Bronchial epithelial cell (primary cell): ENCODE data around the gene ATRN. TPM values are rescaled to one million over a fixed set of nuclear protein-coding genes. Genes with fewer than 3 reads are reported as not detected.

Experiments
- DNase-seq: peaks from one replicate; pipeline ENCODE4 v3.0.0-alpha.2; 2010; ENCODE audit warnings: low read depth
- FAIRE-seq: peaks from 2 replicates; lab custom pipeline; 2011; peaks lifted over from hg19 to GRCh38; lab: Jason Lieb, UNC
- H3K27me3 ChIP-seq: 2 replicates; pipeline ENCODE4 v1.5.1; 2011; ENCODE audit warnings: low read length; ENCODE audit not compliant: control insufficient read depth, insufficient read depth
- H3K36me3 ChIP-seq: 2 replicates; pipeline ENCODE4 v1.5.1; 2011; ENCODE audit warnings: low read length; ENCODE audit not compliant: control insufficient read depth, insufficient read depth
- H3K4me3 ChIP-seq: 2 replicates; pipeline ENCODE4 v1.5.1; 2011; ENCODE audit warnings: mild to moderate bottlenecking, low read depth, low read length, control low read depth
- CTCF ChIP-seq: IDR thresholded peaks from 2 replicates; pipeline ENCODE4 v1.5.1; 2011; ENCODE audit warnings: mild to moderate bottlenecking, moderate library complexity, low read length, control low read depth, inconsistent platforms; ENCODE audit not compliant: insufficient read depth, severe bottlenecking
- total RNA-seq: library from RNA; depleted of rRNA; stranded (reverse); fragments of >200 nt; gene quantifications from 2 replicates; pipeline ENCODE4 v1.2.1, GENCODE V29; 2014

Gene ATRN
- total RNA-seq, 1 donor from 2014 or later = 50.0 TPM

DNA sequence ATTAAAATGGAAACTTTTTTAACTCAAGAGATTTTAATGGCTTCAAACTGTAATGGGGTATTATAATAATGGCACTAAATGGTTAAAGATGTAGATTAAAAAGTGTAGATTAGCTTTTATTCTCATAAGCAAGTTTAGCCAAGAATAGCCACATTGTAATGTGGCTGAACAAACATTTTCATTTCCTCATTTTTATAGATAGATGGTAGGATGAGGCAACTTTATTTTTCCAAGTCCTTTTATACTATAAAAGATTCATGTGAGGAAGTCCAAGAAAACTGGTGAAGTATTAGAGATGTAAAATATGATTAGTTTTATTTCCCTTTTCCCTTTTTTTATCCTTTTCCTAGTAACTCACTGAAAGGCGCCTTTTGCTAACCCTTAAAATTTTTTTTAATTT is 88.8 kb downstream of the ATRN start:
- FAIRE-seq (no peak), DNase-seq (no peak)
- no peak overlapping the region for H3K4me3 ChIP-seq
- no peaks in the 10 kb centered on the region for H3K27me3 ChIP-seq
- H3K36me3 ChIP-seq = peaks cover 6% of the 10 kb centered on the region
- TF ChIP-seq CTCF = no peak

DNA sequence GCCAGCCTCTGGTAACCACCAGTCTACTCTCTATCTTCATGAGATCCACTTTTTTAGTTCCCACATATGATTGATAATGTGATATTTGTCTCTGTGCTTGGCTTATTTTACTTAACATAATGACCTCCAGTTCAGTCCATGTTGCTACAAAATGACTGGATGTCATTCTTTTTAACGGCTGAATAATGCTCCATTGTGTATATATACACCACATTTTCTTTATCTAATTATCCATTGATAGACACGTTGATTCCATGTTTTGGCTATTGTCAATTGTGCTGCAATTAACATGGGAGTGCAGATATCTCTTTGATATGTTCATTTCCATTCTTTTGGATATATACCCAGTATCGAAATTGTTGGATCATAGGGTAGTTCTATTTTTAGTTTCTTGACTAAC is 89.3 kb downstream of the ATRN start:
- Histone ChIP-seq H3K36me3 (peaks cover 7% of the 10 kb centered on the region), H3K27me3 (no peaks in the 10 kb centered on the region), H3K4me3 (no peak overlapping the region)
- FAIRE-seq = no peak
- DNase-seq = no peak
- no peak for TF ChIP-seq CTCF

DNA sequence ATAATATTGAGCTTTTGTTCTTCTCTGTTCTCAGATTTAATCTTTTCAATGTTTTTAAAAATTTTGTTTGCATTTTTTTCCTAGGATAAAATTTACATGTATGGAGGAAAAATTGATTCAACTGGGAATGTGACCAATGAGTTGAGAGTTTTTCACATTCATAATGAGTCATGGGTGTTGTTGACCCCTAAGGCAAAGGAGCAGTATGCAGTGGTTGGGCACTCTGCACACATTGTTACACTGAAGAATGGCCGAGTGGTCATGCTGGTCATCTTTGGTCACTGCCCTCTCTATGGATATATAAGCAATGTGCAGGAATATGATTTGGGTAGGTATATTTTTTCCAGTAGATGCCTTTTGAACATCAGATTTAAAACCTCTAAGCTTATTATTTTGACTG is 89.8 kb downstream of the ATRN start:
- H3K27me3 ChIP-seq = no peaks in the 10 kb centered on the region
- H3K4me3 ChIP-seq = no peak overlapping the region
- peaks cover 7% of the 10 kb centered on the region for H3K36me3 ChIP-seq
- DNase-seq (peak; percentile 22), FAIRE-seq (no peak)
- no peak for TF ChIP-seq CTCF

GRCh38 chr20:3563133-3563532 is 92.3 kb downstream of the ATRN start:
- Histone ChIP-seq H3K36me3 (peaks cover 7% of the 10 kb centered on the region), H3K27me3 (no peaks in the 10 kb centered on the region), H3K4me3 (no peak overlapping the region)
- DNase-seq (no peak), FAIRE-seq (no peak)
- TF ChIP-seq CTCF = no peak

- H3K4me3 ChIP-seq = no peak overlapping the region
- no peaks in the 10 kb centered on the region for H3K27me3 ChIP-seq
- H3K36me3 ChIP-seq = peaks cover 7% of the 10 kb centered on the region
- peak; percentile 38 for TF ChIP-seq CTCF
- DNase-seq (peak; percentile 69), FAIRE-seq (no peak)
Observed at GRCh38 chr20:3563548-3564177, 92.8 kb downstream of the ATRN start.

- no peak for TF ChIP-seq CTCF
- no peak for FAIRE-seq
- H3K36me3 ChIP-seq = peaks cover 6% of the 10 kb centered on the region
Observed at GRCh38 chr20:3565851-3566250, 95.0 kb downstream of the ATRN start.

More at GRCh38 chr20:3565851-3566250, 95.0 kb downstream of the ATRN start:
- no peak overlapping the region for H3K4me3 ChIP-seq
- H3K27me3 ChIP-seq = no peaks in the 10 kb centered on the region
- no peak for DNase-seq
